Amniotic epithelial cell (primary cell): ENCODE measurements around the gene GINS2.

ENCODE experiments used
- DNase-seq: peaks from one replicate; pipeline ENCODE4 v3.0.0-alpha.2; 2010; ENCODE audit warnings: low read depth

GINS2 gene

DNA sequence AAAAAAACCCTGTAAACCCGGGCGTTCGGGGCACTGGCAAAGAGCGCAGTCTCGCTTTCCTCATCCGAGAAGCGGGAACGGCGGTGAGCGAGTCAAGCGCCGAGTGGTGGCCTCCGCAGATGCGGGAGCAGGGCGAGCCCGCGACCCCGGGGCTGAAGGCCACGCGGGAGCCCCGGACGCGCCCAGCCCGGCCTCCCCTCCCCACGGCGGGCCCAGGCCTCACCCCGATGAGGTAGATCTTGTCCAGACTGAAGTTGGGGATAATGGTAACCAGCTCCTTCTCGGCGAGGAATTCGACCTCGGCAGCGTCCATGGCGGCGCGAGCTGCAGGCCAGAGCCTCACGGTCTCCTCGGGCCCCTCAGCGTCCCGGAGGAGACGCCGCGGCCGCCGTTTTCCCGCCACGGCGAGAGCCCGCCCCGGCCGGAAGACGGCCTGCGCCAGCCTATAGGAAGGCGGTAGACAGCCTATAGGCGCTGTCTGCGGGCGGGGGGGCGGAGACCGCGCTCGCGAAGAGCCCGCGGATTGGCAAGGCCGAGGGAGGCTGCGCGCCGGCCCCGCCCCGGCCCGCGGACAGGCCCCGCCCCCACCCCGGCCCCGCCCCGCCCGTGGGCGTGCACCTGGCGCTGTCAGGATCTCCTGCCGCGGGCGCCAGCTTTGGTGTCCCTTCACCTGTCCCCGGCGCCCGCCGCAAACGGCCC lies at the start of gene GINS2:
TSS of gene GINS2 (minus strand) at position 369 of the 699 bp plus-strand sequence. CDS start at position 313, 56 bp downstream.
- peak; percentile 80 for DNase-seq

DNA sequence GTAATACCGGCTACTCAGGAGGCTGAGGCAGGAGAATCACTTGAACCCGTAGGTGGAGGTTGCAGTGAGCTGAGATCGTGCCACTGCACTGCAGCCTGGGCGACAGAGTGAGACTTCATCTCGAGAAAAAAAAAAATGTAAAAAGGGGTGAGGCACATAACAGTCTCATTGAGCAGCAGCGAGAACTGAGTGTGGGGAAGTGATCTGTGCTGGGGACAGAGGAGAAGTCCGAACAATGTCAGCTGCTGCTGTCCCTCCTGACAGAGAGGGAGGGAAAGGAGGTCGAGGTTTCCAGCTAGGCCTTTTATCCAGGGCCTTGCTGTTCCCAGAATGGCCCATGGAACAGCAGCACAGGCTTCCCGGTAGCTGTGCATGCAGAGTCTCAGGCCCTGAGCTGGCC lies 48.2 kb upstream of the GINS2 start:
- no peak for DNase-seq

- DNase-seq = no peak
Measured at GRCh38 chr16:85735946-85736345, 47.2 kb upstream of the GINS2 start.

DNA sequence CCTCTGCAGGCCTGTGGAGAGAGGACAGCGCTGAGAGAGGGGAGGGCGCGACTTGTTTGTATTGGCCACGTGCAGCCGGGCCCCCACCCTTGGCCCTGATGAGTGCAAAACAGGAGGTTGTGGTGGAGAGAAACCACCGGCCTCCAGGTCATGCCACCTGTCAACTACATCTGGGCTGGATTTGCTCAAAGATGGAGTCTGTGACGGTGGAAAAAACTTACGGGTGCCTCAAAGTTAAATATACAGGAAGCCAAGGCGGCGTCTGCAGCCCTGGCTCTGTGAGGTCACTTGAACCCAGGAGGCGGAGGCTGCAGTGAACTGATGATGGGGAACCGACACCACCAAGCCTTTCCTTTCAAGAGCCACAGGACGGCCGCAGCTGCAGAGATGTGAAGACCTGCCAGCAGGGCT lies 46.5 kb upstream of the GINS2 start:
- DNase-seq = no peak

GRCh38 chr16:85734311-85735017 lies 45.7 kb upstream of the GINS2 start:
- DNase-seq = no peak

GRCh38 chr16:85733839-85734170 lies 45.1 kb upstream of the GINS2 start:
- DNase-seq = peak; percentile 36

DNA sequence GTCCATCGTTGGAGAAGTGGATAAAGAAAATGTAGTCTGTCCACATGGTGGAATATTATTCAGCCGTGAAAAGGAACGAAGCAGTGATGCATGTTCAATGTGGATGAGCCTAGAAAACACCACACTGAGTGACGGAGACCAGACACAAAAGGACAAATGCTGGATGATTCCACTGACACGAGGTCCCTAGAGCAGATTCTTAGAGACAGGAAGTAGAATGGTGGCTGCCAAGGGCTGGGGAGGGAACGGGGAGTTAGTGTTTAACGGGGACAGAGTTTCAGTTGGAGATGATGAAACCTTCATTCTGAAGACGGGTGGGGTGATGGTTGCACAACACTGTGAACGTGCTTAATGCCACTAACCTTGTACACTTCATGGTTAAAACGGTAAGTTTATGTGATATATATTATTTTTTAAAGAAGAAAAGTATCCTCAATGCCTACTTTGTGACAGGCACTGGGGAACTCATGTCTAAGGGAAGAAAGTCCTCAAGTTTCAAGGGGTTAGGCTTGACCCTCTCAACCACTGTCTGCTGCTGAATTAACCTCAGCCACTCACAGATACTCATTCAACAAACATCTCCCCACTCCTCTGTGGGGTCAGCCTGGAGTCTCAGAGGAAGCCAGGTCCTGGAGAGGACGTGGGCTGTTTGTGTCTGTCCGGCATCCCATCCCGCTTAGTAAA lies 44.5 kb upstream of the GINS2 start:
- peak; percentile 57 for DNase-seq

DNA sequence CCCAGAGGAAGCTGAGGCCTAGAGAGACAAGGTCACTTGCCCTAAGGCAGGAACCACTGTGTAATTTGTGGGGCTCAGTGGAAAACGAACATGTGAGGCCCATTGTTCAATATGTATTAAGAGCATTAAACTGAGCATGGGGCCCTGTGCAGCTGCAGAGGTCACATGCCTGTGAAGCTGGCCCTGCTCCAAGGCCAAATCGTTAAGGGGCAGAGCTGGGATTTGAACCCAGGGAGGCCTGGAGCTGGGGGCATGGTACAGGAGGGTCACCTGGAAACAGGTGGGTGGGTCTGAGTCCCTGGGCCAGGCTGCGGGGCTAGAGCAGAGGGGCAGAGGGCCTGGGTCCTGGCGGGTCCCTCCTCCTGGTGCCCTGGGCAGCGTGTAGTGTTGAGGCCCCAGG lies 42.4 kb upstream of the GINS2 start:
- no peak for DNase-seq

DNA sequence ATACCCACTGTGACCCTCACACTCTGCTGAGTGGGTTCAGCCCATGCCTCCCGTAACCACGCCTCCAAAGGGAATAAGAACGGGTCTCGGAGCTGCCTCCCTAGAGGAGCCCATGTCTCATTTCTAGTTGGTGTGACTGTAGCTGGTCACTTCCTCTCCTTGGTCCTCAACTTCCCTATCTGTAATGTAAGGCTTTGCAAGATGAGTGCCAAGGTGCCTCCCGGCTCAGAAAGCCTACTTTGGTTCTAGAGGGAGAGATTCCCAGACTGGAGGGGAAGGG lies 41.4 kb upstream of the GINS2 start:
- DNase-seq = no peak

- peak; percentile 31 for DNase-seq
Measured at GRCh38 chr16:85729452-85730185, 40.9 kb upstream of the GINS2 start.

- DNase-seq = no peak
Measured at GRCh38 chr16:85728879-85729278, 40.1 kb upstream of the GINS2 start.

- DNase-seq = no peak
Measured at GRCh38 chr16:85724936-85725335, 36.2 kb upstream of the GINS2 start.

- no peak for DNase-seq
Measured at GRCh38 chr16:85724126-85724879, 35.5 kb upstream of the GINS2 start.

DNA sequence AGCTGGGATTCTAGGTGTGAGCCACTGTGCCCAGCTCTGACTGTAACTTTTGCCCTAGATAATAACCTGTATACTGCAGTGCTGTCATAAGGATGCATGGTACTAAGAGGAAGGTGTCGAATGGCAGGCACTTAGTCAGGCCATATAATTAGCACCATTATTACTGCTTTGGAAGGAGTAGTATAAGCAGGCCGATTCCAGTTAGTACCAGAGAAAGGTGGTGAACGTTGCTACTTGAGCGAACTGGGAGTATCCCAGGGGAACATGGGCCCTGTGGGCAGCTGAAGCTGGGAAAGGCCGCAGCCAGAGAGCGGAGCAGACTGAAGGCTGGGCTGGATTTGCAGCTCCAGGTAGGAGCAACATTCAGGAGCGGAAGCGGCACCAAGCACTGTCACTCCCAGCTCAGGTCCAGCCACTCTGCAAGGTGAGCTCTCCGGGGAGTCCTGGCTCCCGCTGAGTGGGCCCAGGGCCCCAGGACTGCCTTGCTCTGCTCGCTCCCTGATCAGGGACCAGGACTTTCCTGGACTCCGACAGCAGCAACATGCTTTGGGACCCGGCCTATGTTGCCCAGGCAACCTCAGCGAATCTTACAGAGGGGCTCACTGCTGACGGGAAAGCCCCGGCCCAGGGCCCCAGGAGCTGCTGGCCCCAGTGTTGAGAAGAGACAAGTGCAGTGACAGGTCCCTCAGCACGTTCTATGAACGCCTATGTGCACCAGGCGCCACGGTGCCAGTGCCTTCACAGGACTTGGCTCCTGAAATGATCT lies 33.6 kb upstream of the GINS2 start:
- DNase-seq = no peak

DNA sequence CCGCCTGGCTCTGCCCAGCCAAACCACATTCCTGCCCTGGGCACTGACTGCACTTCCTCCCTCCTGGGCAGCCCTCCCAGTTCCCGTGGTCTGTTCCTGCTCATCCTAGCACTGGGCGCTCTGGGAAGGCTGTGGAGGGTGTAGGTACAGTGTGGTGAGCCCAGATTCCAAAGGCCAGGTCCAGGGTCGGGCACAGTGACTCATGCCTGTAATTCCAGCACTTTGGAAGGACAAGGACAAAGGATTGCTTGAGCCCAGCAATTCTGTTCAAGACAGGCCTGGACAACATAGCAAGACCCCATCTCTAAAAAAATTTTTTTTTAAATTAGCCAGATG lies 31.5 kb upstream of the GINS2 start:
- DNase-seq = peak; percentile 19

GRCh38 chr16:85719605-85720301 lies 31.0 kb upstream of the GINS2 start:
- DNase-seq = no peak

DNA sequence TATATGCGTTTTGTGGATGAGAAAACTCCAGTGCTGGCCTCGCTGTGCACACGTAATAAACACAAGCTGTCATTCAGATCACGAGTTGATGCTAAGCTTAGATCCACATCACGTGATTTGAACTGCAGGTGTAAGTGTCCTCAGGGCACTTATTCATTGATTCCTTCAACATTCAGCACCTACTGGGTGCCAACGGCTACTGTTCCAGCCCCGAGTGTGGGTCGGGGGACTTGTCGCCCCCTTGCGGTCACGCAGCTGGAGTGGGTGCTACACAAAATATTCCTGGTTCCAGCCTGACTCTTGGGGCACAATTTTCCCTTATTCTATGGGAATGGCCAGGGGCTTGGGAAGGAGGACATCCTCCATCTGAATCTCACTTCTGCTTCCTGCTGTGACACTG lies 29.9 kb upstream of the GINS2 start:
- no peak for DNase-seq

- no peak for DNase-seq
Measured at GRCh38 chr16:85718153-85718477, 29.4 kb upstream of the GINS2 start.

GRCh38 chr16:85717393-85718152 lies 28.8 kb upstream of the GINS2 start:
- DNase-seq = peak; percentile 45

DNA sequence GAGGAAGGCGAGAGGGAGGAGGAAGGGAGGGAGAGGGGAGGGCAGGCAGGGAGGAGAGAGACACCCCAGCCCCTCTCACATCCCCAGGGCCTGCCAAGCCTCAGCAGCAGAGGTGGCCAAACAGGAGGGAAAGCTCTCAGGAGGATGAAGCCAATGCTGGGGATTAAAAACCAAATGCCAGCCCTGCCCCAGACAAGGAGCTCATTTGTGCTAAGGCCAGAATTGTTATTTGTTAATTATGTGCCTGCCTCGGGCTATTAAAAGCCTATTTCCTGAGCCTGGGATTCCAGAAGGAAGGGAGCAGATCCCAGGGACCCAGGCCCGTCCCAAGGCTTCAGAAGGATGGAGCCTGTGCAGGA lies 27.9 kb upstream of the GINS2 start:
- no peak for DNase-seq
